ENCODE data around the gene C22orf31. TPM values are rescaled to one million over a fixed set of nuclear protein-coding genes. Genes with fewer than 3 reads are reported as not detected.

Gene C22orf31
- total and polyA plus RNA-seq, 2 donors (not counting 3 experiments of a cell fraction or from before 2014, with no cell fraction given): not detected

GRCh38 chr22:29071261-29072045 lies 9.8 kb upstream of the C22orf31 start:
- Histone ChIP-seq H3K27ac (ENCODE audit: insufficient read depth, low read depth, low read length) (no peak overlapping the region), H3K4me2 (ENCODE audit: insufficient read depth, low read length) (peak overlapping the region; percentile 76), H3K9ac (replicated peaks; ENCODE audit: extremely low read depth, insufficient read depth, low read length) (no peak overlapping the region), H3K79me2 (ENCODE audit: control insufficient read depth, insufficient read depth, low read length) (no peaks in the 10 kb centered on the region), H3K9me1 (replicated peaks; ENCODE audit: control insufficient read depth, extremely low read depth, insufficient read depth, low read length) (no peaks in the 10 kb centered on the region), H3K27me3 (ENCODE audit: control insufficient read depth in 2 of 2, insufficient read depth in 2 of 2, low read length in 2 of 2) (peaks cover 38% of the 10 kb centered on the region in 2 experiments), H3K4me3 (replicated peaks in 1 of 3; ENCODE audit: insufficient read depth in 1 of 3, low read depth in 1 of 3, low read length in 3 of 3) (peak overlapping the region; percentile 8 to 35 (median 28)), H4K20me1 (replicated peaks; ENCODE audit: control insufficient read depth, extremely low read depth, insufficient read depth, low read length) (no peaks in the 10 kb centered on the region), H3K4me1 (ENCODE audit: control insufficient read depth, extremely low read depth, insufficient read depth, low read length) (peaks cover 8% of the 10 kb centered on the region), H2AFZ (ENCODE audit: low read depth, low read length) (peak overlapping the region; percentile 48), H3K36me3 (ENCODE audit: control insufficient read depth in 2 of 2, extremely low read depth in 1 of 2, insufficient read depth in 2 of 2, low read length in 2 of 2) (no peaks in the 10 kb centered on the region), H3K9me3 (replicated peaks; ENCODE audit: control insufficient read depth, insufficient read depth, low read length) (no peaks in the 10 kb centered on the region)
- DNase-seq (ENCODE audit: low read depth, low spot score): no peak
- CTCF ChIA-PET: no interaction called here
- dilution Hi-C loops (cut with MboI; ENCODE audit: extremely low pct_ligation_motif_present, low sequenced_read_pairs) (no loop called here), intact Hi-C loops (cut with micrococcal nuclease) (no loop called here)
- POLR2A ChIA-PET: no interaction called here
- FAIRE-seq: peak; percentile 57
- BruUV-seq (replicated peaks): no TSS peak
- no peak for TF ChIP-seq MAX (IDR thresholded peaks at IDR 0.05; ENCODE audit: insufficient read depth, insufficient read length)
- no peak for TF ChIP-seq CTCF (IDR thresholded peaks at IDR 0.05; ENCODE audit: extremely low read depth in 1 of 2, insufficient read depth in 1 of 2, low read depth in 1 of 2, low read length in 2 of 2)
- peak; percentile 80 for TF ChIP-seq EZH2 (IDR thresholded peaks at IDR 0.05; ENCODE audit: borderline replicate concordance, low read depth, low read length, severe bottlenecking)

DNA sequence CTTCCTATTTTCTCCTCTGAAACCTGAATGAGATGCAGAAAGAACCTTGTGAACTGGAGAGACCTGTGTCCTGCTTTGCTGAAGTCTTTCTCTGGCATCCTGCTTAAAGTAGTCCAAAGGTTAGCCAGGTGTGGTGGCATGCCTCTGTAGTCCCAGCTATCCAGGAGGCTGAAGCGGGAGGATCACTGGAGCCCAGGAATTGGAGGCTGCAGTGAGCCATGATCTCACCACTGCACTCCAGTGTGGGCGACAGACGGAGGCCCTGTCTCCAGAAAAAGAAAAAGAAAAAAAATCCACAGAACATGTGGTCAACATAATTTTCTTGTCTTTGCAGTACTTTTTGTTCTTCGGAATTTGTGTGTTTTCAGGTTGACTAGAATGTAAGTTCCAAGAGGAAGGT lies 8.9 kb upstream of the C22orf31 start:
- no peaks in the 10 kb centered on the region for H4K20me1 ChIP-seq (replicated peaks; ENCODE audit: control insufficient read depth, extremely low read depth, insufficient read depth, low read length)
- no peak overlapping the region for H3K9ac ChIP-seq (replicated peaks; ENCODE audit: extremely low read depth, insufficient read depth, low read length)
- BruUV-seq (replicated peaks): no TSS peak
- CTCF ChIA-PET: interaction anchor here (1.3 kb wide), 1 partner anchor 12 kb away, joined by 3 read pairs; no protein-coding TSS in a partner anchor
- H3K79me2 ChIP-seq (ENCODE audit: control insufficient read depth, insufficient read depth, low read length): no peaks in the 10 kb centered on the region
- TF ChIP-seq POLR2A (IDR thresholded peaks at IDR 0.05; ENCODE audit: low read depth, low read length) (no peak), MYC (IDR thresholded peaks at IDR 0.05; ENCODE audit: low read depth, low read length) (no peak), POLR2AphosphoS5 (IDR thresholded peaks at IDR 0.05; ENCODE audit: insufficient read depth, low read depth, low read length) (no peak), EZH2 (IDR thresholded peaks at IDR 0.05; ENCODE audit: borderline replicate concordance, low read depth, low read length, severe bottlenecking) (no peak), CTCF (IDR thresholded peaks at IDR 0.05; ENCODE audit: extremely low read depth in 1 of 2, insufficient read depth in 1 of 2, low read depth in 1 of 2, low read length in 2 of 2) (no peak), JUN (IDR thresholded peaks at IDR 0.05; ENCODE audit: borderline replicate concordance, insufficient read depth, insufficient read length, low read depth) (no peak)
- no peak overlapping the region for H3K4me2 ChIP-seq (ENCODE audit: insufficient read depth, low read length)
- peaks cover 41% of the 10 kb centered on the region in 2 experiments for H3K27me3 ChIP-seq (ENCODE audit: control insufficient read depth in 2 of 2, insufficient read depth in 2 of 2, low read length in 2 of 2)
- no peaks in the 10 kb centered on the region for H3K9me3 ChIP-seq (replicated peaks; ENCODE audit: control insufficient read depth, insufficient read depth, low read length)
- FAIRE-seq: peak; percentile 4
- no peaks in the 10 kb centered on the region for H3K9me1 ChIP-seq (replicated peaks; ENCODE audit: control insufficient read depth, extremely low read depth, insufficient read depth, low read length)
- peaks cover 8% of the 10 kb centered on the region for H3K4me1 ChIP-seq (ENCODE audit: control insufficient read depth, extremely low read depth, insufficient read depth, low read length)
- DNase-seq (ENCODE audit: low read depth, low spot score): no peak
- intact Hi-C loops (cut with micrococcal nuclease) (no loop called here), dilution Hi-C loops (cut with MboI; ENCODE audit: extremely low pct_ligation_motif_present, low sequenced_read_pairs) (no loop called here)
- H3K36me3 ChIP-seq (ENCODE audit: control insufficient read depth in 2 of 2, extremely low read depth in 1 of 2, insufficient read depth in 2 of 2, low read length in 2 of 2): no peaks in the 10 kb centered on the region
- no peak overlapping the region for H2AFZ ChIP-seq (ENCODE audit: low read depth, low read length)
- no peak overlapping the region for H3K27ac ChIP-seq (ENCODE audit: insufficient read depth, low read depth, low read length)
- POLR2A ChIA-PET: no interaction called here
- no peak overlapping the region for H3K4me3 ChIP-seq (replicated peaks in 1 of 3; ENCODE audit: insufficient read depth in 1 of 3, low read depth in 1 of 3, low read length in 3 of 3)
